ENCODE data around the gene AURKB.
"Not testable (repeated sequence)": the region's sequence is repeated elsewhere in the genome, so short reads cannot be mapped to it uniquely, and the experiment has no call there.

The AURKB gene

DNA sequence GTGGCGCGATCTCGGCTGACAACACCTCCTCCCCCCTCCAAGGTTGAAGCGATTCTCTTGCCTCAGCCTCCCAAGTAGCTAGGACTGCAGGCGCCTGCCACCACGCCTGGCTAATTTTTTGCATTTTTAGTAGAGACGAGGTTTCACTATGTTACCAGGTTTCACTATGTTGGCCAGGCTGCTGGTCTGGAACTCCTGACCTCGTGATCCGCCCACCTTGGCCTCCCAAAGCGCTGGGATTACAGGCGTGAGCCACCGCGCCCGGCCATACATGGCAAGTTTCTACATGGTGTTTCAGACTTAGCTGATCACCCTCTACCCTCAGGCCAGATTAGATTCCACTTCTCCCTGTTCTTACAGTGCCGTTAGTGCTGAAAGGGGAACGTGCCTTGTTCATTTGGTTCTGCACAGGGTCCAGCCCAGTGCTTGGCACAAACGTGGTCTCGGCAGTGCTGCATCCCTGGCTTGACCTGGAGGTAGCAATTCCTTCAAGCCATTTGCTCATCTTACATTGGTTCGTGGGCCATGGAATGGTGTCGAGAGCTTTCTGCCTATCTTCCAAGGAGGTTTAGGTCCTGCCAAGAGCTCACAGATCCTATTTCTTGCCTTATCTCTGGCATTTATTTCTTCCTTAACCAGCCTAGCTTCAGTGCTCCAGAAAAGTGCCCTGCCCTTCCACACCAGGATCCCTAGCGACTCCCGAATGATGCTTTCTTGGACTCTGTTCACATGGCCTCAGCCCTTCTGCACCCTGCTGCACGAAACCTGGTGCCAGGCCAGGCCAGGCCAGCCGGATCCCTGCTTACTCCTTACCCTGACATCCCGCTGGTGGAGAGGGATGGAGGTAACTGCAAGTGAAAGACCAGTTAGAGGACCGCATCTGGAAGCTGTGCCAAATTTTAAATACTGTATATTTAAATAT lies 14.8 kb upstream of the AURKB start:
- DNase-seq = no peak

DNA sequence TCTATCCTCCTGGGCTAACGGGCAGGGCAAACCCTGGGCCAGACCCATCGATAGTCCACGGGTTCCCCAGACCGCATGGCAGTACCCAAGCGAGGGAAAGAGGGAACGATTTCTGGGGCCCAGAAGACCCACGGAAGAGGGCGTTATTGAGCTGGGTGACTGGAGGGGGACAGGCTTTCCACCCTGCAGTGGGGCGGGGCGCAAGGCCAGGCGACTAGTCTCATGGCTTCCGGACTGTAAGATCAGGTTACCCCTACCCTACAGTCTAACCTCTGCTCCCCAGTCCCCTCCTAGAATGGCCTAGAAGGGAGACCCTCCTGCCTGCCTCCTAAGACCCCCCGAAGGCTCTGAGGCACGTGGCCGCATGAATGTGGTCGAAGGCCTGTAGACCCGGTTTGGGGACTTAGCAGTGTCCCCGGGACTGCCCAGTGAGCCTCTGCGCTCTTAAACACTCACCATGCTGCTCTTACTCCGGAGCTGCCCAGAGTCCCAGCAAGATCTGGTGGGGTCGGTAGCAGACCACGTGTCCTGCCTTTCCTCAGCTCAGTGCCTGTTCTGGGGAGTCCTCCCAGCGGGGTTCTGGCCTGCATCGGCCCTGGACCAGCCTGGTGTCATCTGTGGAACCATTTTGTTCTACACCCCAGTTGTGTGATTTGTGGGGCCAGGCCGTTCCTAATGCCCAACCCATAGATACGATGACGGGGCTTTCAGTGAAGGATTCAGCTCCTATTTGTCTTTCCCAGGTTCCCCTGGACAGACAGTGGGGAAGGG lies 13.2 kb upstream of the AURKB start:
- peak; percentile 58 for DNase-seq

DNA sequence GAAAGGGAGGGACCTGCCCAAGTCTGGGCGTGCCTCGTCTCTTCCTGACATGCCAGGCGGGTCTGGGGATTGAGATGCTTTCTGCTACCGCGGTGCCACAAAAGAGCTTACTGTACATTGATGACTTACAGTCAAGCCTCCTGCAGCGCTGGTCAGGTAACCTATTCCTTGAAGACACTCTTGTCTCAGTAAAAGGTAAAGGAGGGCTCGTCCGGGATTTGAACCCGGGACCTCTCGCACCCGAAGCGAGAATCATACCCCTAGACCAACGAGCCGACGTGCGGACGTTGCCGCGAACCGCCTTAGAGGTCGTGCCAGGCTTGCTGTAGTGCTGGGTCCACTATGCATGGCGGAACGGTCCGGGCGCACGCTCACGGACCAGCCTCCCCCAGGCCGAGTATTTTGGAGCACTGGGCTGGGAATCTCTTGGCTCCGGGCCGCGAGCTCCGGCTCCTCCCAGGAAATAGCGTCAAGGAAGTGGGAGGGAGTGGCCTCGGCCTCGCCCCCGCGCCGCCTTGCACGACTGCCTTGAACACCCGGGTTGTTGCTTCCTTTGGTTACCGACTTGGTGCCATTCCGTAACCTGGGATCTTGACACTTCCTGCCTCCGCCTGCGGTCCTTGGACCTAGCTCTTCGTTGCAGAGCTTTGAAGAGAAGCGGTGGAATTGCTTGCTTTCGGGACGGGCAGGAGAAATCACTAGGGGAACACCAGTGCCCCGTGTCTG lies 12.4 kb upstream of the AURKB start:
- peak; percentile 90 for DNase-seq

DNA sequence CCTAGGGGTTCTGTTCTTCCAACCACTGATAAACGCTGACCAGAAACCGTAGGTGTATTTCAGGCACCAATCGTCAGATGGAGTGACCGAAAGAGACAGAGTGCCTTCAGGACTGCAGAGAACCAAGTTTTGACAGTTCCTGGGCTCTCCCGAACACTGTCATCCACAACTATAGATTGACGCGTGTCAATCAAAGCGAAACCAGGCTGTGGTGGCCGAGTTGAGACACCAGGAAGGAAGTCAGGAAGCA lies 11.9 kb upstream of the AURKB start:
- no peak for DNase-seq

- peak; percentile 90 for DNase-seq
Observed at GRCh38 chr17:8221663-8222379, 11.4 kb upstream of the AURKB start.

DNA sequence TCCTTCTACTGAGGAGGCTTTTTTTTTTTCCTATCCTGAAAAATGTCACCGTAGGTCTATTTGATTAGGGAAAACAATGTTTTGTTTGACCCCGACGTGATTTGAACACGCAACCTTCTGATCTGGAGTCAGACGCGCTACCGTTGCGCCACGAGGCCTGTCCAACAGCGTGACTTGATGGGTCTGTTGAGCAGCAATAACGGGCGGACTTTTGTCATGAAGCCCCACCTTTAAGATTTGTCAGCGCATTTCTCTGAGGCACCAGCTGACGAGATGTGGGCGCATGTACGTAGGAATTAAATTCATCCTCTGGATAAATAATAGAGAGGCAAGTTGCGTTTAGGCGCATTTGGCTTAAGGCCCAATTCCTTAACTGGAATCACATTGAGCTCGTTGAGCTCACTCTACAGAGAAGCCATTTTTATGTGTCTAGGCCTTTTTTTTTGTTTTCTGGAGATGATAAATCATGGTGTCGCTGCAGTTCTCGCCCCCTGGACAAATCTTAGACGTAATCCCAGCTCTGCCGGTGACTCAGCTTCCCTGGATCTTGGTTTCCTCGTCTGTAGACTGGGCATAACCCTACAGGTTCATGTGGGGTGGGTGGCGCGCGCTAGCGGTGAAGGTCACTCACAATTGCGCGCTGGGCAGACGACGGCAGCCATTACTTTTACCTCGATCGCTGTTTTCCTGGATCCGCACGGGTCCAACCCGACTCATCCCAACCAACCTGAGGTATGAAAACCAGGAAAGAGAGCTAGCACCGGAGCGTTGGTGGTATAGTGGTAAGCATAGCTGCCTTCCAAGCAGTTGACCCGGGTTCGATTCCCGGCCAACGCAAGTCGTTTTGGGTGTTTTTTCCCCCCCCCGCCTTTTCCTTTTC lies 10.6 kb upstream of the AURKB start:
- DNase-seq = peak; percentile 93

GRCh38 chr17:8214000-8214399 lies 3.6 kb upstream of the AURKB start:
- DNase-seq = not testable (repeated sequence)

DNA sequence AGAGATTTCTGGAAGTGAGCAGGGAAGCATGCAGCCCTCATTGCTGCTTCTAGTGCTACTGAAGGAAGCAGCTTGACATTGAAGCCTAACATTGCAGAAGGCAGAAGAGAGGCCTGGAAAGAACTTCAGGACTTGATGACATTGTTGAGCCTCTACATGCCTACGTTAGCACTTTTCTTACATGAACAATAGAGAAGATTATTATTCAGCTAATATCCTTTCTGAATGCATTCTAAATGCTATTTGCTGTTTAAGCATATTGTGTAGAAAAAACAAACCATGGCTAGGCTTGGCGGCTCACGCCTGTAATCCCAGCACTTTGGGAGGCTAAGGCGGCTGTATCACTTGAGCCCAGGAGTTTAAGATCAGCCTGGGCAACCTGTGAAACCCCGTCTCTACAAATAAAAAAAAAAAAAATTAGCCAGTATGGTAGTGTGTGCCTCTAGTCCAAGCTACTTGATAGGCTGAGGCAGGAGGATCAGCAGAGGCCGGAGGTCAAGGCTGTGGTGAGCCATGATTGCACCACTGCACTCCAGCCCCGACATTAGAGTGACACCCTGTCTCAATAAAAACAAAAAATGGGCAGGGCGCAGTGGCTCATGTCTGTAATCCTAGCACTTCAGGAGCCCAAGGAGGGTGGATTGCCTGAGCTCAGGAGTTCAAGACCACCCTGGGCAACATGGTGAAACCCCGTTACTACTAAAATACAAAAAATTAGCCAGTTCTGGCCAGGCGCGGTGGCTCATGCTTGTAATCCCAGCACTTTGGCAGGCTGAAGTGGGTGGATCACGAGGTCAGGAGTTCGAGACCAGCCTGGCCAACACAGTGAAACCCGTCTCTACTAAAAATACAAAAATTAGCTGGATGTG lies 2.2 kb upstream of the AURKB start:
- no peak for DNase-seq

DNA sequence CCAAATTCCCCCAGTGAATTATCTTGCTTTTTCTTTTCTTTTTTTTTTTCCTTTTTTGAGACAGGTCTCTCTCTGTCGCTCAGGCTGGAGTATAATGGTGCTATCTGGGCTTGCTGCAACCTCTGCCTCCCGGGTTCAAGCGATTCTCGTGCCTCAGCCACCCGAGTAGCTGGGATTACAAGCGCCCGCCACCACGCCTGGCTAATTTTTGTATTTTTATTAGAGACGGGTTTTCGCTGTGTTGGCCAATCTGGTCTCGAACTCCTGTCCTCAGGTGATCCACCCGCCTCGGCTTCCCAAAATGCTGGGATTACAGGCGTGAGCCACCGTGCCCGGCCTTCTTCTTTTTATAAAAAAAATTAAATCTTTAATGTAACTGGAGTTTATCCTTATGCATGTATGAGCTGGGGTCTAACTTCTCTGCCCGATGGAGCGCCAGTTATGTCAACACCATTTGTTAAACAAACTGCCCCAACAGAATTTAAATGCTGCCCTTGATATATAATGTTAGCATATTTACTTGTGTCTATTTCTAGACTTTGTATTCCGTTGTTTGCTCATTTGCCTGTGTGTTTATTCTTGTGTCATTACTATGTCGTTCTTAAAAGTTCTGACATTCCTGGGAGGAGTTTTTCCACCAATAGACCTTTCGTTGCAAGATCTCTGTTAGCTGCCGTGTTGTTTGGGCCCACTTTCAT lies 535 bp upstream of the AURKB start:
- peak; percentile 21 for DNase-seq

DNA sequence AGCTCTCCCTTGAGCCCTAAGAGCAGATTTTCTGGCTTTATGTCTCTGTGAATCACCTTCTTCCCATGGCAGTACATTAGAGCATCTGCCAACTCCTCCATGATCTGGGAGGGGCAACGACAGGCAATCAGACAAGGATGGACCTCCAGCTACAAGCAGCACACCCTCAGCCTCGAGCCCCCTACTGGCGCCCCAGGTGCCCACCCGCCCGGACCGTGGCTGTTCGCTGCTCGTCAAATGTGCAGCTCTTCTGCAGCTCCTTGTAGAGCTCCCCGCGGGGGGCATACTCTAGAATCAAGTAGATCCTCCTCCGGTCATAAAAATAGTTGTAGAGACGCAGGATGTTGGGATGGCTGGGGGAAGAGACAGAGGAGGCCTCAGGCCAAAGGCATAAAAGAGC lies 3.8 kb downstream of the AURKB start:
- DNase-seq = no peak

DNA sequence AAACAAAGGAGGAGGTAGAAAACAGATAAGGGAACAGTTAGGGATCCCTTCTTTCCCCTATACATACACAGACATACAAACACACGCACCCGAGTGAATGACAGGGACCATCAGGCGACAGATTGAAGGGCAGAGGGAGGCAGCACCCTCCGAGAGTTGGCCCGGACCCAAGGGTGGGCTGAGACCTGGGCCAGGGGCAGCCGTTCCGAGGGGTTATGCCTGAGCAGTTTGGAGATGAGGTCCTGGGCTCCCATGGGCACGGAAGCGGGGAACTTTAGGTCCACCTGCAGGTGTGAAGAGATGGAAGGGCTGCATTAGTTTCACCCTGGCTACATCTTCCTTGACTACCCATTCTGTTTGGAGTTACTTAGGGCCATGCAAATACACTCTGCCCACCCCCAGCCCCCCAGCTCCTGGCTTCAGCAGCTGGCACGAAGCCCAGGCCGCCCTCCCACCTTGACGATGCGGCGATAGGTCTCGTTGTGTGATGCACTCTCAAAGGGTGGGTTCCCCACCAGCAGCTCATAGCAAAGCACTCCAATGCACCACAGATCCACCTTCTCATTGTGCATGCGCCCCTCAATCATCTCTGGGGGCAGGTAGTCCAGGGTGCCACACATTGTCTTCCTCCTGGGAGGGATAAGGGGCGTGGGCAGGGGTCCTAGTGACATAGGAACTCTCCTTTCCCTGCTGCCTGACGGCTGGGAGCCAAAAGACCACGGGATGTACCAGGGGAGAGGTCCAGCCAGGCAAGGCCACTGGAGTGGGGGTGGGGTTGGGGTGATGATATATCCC lies 5.4 kb downstream of the AURKB start:
- DNase-seq = no peak

DNA sequence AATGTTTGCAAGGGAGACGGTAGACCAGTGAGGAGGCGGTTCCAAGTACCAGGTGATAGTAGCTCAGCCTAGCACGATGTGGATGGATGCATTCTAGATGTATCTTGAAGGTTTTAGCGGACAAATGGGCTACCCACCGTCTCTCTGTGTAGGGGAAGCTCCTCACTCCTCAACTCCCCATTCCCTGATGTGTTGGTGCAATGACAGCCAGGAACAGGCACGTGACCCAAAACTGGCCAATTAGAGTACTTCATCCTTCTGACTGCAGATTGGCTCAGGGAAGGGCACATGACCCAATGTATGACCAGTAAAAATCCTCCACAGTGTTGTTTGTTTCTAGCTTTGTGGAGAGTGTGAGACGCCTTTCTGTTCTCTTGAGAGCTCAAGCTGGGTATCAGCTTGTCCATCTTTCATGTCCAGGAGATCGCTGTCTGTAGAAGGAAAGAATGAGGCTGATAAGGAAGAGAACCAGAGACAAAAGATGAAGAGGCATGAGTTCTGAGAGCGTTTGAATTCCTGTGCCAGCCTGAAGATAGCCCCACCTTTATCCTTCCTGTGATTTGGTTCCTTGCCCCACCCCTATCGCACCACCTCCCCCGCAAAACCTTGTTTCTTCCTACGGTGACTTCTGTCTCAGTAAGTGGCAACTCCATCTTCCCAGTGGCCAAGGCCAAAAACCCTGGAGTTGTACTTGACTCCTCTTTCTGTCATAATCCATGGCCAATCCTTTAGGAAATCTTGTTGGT lies 18.1 kb downstream of the AURKB start:
- DNase-seq = no peak

DNA sequence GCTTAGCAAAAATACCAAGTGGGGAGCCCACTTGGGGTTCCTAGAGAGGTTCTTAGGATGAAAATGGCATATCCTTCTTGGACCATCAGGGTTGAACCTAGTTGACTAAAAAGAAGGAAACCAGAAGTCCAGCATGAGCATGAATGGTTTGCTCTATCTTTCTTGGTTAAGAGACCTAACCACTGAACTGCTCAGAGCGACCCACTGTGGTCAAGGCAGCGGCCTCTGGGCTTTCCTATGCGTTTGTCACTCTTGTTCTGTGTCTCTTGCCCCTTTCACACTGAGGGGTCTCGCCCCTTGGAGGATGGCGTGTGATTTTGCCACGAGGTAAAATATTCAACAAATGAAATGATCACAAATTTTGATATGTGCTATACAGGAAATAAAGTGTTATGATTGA lies 19.9 kb downstream of the AURKB start:
- no peak for DNase-seq

GRCh38 chr17:8189711-8190477 lies 20.5 kb downstream of the AURKB start, which contains the start of gene BORCS6:
Gene BORCS6 (minus strand): TSS chr17:8190180. CDS start chr17:8190140, 40 bp downstream.
- DNase-seq = peak; percentile 88

GRCh38 chr17:8189041-8189710 lies 21.2 kb downstream of the AURKB start:
- DNase-seq = no peak

DNA sequence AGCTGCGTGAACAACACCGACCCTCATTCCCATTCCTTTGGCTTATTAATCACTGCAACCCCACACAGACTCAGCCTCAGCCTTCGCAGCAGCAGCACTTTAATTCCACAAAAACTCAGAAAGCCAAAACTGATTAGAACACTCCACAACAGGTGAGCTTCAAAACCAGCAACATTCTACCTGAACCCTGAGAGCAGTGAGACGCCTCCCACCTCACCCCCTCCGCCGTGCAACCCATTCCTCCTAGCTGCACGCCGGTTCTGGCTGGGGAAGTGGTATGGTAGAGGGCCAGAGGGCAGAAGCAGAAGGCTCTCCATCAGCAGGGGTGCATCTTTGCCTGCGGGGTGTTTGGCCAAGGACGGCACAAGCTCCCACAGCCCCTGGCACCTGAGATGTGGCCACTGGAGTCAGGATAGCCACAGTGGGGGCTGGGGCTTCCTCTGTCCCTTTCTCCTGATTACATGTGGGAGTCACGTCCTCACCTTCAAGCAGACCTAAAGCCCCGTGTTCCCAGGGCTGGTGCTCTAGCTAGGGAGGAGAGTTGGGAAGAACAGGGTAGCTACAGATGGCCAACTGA lies 22.0 kb downstream of the AURKB start:
- DNase-seq = no peak
